Islet of Langerhans (tissue), 1 donor: ENCODE measurements around the gene BCL2L15.
"Not testable (repeated sequence)": the region's sequence is repeated elsewhere in the genome, so short reads cannot be mapped to it uniquely, and the experiment has no call there.

Source experiments
- FAIRE-seq: peaks from one replicate; lab custom pipeline; 2011; peaks lifted over from hg19 to GRCh38; lab: Jason Lieb, UNC

Gene BCL2L15

GRCh38 chr1:113870778-113871177 is 16.6 kb downstream of the BCL2L15 start:
- FAIRE-seq = no peak

GRCh38 chr1:113868387-113869083 is 18.8 kb downstream of the BCL2L15 start:
- FAIRE-seq = no peak

- no peak for FAIRE-seq
Measured at GRCh38 chr1:113861641-113862040, 25.7 kb downstream of the BCL2L15 start.

- FAIRE-seq = no peak
Measured at GRCh38 chr1:113860891-113861290, 26.5 kb downstream of the BCL2L15 start.

GRCh38 chr1:113859478-113860175 is 27.8 kb downstream of the BCL2L15 start:
- FAIRE-seq = no peak

GRCh38 chr1:113858982-113859381 is 28.4 kb downstream of the BCL2L15 start:
- no peak for FAIRE-seq

GRCh38 chr1:113858418-113858817 is 29.0 kb downstream of the BCL2L15 start:
- no peak for FAIRE-seq

- no peak for FAIRE-seq
Measured at GRCh38 chr1:113857776-113858175, 29.6 kb downstream of the BCL2L15 start.

GRCh38 chr1:113856401-113856790 is 31.0 kb downstream of the BCL2L15 start:
- FAIRE-seq = no peak

GRCh38 chr1:113855630-113856400 is 31.6 kb downstream of the BCL2L15 start:
- no peak for FAIRE-seq

- FAIRE-seq = no peak
Measured at GRCh38 chr1:113854234-113854633, 33.1 kb downstream of the BCL2L15 start.

- FAIRE-seq = not testable (repeated sequence)
Measured at GRCh38 chr1:113852694-113853093, 34.7 kb downstream of the BCL2L15 start.

- FAIRE-seq = no peak
Measured at GRCh38 chr1:113850127-113850796, 37.1 kb downstream of the BCL2L15 start.

- no peak for FAIRE-seq
Measured at GRCh38 chr1:113849072-113849471, 38.3 kb downstream of the BCL2L15 start.

- FAIRE-seq = no peak
Measured at GRCh38 chr1:113846391-113847035, 40.9 kb downstream of the BCL2L15 start.

GRCh38 chr1:113836534-113836933 is 50.8 kb downstream of the BCL2L15 start:
- no peak for FAIRE-seq

GRCh38 chr1:113835686-113836290 is 51.6 kb downstream of the BCL2L15 start:
- FAIRE-seq = peak; percentile 99

- no peak for FAIRE-seq
Measured at GRCh38 chr1:113834716-113835115, 52.7 kb downstream of the BCL2L15 start.
